Mesendoderm (in vitro differentiated cells): Measurements from ENCODE around the gene ERC2.

Source experiments
- DNase-seq: peaks from one replicate; pipeline ENCODE4 v3.0.0; 2013
- H2AK5ac ChIP-seq: 2 replicates; pipeline ENCODE4 v1.6.1; 2013; ENCODE audit warnings: low read length, inconsistent platforms
- H2BK120ac ChIP-seq: 2 replicates; pipeline ENCODE4 v1.6.1; 2013; ENCODE audit warnings: low read depth, mild to moderate bottlenecking, low read length, moderate library complexity, mixed read lengths
- H2BK15ac ChIP-seq: replicated peaks from 2 replicates; pipeline ENCODE4 v1.6.1; 2013; ENCODE audit warnings: low read depth, mild to moderate bottlenecking, moderate library complexity
- H2BK5ac ChIP-seq: 2 replicates; pipeline ENCODE4 v1.6.1; 2013; ENCODE audit warnings: low read length, inconsistent platforms
- H3K18ac ChIP-seq: 2 replicates; pipeline ENCODE4 v1.6.1; 2013; ENCODE audit warnings: mild to moderate bottlenecking, low read length, mixed read lengths
- H3K23ac ChIP-seq: one replicate; pipeline ENCODE4 v1.6.1; 2013; ENCODE audit warnings: low read length
- H3K27ac ChIP-seq: 2 replicates; pipeline ENCODE4 v1.5.1; 2013; ENCODE audit warnings: low read depth, mild to moderate bottlenecking, inconsistent platforms, low read length, moderate library complexity
- H3K27me3 ChIP-seq: 2 replicates; pipeline ENCODE4 v1.6.1; 2013; ENCODE audit warnings: low read length, control low read depth, mild to moderate bottlenecking, inconsistent platforms; ENCODE audit not compliant: insufficient read depth, poor library complexity
- H3K36me3 ChIP-seq: 2 replicates; pipeline ENCODE4 v1.6.1; 2013; ENCODE audit warnings: low read length, inconsistent platforms; ENCODE audit not compliant: control insufficient read depth, insufficient read depth
- H3K4ac ChIP-seq: one replicate; pipeline ENCODE4 v1.6.1; 2013; ENCODE audit warnings: low read depth, mild to moderate bottlenecking, low read length, moderate library complexity
- H3K4me1 ChIP-seq: 2 replicates; pipeline ENCODE4 v1.6.1; 2013; ENCODE audit warnings: low read depth, low read length, inconsistent platforms; ENCODE audit not compliant: control insufficient read depth
- H3K4me2 ChIP-seq: 2 replicates; pipeline ENCODE4 v1.6.1; 2013; ENCODE audit warnings: low read length
- H3K4me3 ChIP-seq: 2 replicates; pipeline ENCODE4 v1.5.1; 2013; ENCODE audit warnings: mild to moderate bottlenecking, low read length
- H3K56ac ChIP-seq: one replicate; pipeline ENCODE4 v1.6.1; 2013; ENCODE audit warnings: low read length
- H3K79me1 ChIP-seq: 2 replicates; pipeline ENCODE4 v1.6.1; 2013; ENCODE audit warnings: low read length, inconsistent platforms
- H3K79me2 ChIP-seq: 2 replicates; pipeline ENCODE4 v1.6.1; 2013; ENCODE audit warnings: mild to moderate bottlenecking, low read length; ENCODE audit not compliant: control insufficient read depth, insufficient read depth
- H3K9ac ChIP-seq: 2 replicates; pipeline ENCODE4 v1.6.1; 2013; ENCODE audit warnings: low read length, inconsistent platforms
- H4K5ac ChIP-seq: one replicate; pipeline ENCODE4 v1.6.1; 2013; ENCODE audit warnings: low read length
- H4K8ac ChIP-seq: one replicate; pipeline ENCODE4 v1.6.1; 2013; ENCODE audit warnings: low read depth, mild to moderate bottlenecking, control low read depth, low read length, moderate library complexity
- WGBS: extraction: QIAGEN DNeasy Blood & Tissue Kit; methylation state at CpG from one replicate; pipeline ENCODE4 v1.1.7; 2013; ENCODE audit warnings: low lambda C conversion rate, missing lambda C conversion rate; ENCODE audit not compliant: insufficient coverage; ENCODE audit errors: extremely low coverage; 5-methylcytosine and 5-hydroxymethylcytosine counted together

Gene ERC2

DNA sequence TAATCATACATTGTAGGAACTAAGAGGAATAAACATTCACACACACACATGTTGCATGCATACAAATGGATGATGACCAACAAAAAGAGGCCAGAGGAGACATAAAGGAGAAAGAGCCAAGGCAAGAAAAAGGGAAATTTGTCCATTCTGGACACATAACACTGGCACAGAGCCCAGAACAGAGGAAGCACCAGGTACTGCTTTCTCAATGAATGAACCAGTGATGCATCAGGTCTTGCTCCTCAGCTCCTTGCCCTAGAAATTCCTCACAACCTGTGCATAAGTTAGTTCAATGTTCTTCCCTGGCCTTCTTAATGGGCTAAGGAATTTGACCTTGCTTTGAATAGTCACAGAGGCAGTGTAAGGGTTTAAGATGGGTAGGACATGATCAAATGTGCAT is 270.3 kb downstream of the ERC2 start:
- H3K4ac ChIP-seq = no peak overlapping the region
- H3K4me3 ChIP-seq = no peak overlapping the region
- H3K79me1 ChIP-seq = no peaks in the 10 kb centered on the region
- no peak overlapping the region for H3K4me2 ChIP-seq
- H3K56ac ChIP-seq = no peak overlapping the region
- no peak overlapping the region for H2BK5ac ChIP-seq
- H2AK5ac ChIP-seq = no peak overlapping the region
- no peak overlapping the region for H3K23ac ChIP-seq
- no peak for DNase-seq
- no peak overlapping the region for H2BK15ac ChIP-seq
- H3K4me1 ChIP-seq = peaks cover 2% of the 10 kb centered on the region
- H3K27me3 ChIP-seq = no peaks in the 10 kb centered on the region
- no peak overlapping the region for H4K5ac ChIP-seq
- H3K36me3 ChIP-seq = no peaks in the 10 kb centered on the region
- H3K27ac ChIP-seq = no peak overlapping the region
- H3K18ac ChIP-seq = no peak overlapping the region
- no peak overlapping the region for H4K8ac ChIP-seq
- no peak overlapping the region for H3K9ac ChIP-seq
- H2BK120ac ChIP-seq = no peak overlapping the region
- no peaks in the 10 kb centered on the region for H3K79me2 ChIP-seq

DNA sequence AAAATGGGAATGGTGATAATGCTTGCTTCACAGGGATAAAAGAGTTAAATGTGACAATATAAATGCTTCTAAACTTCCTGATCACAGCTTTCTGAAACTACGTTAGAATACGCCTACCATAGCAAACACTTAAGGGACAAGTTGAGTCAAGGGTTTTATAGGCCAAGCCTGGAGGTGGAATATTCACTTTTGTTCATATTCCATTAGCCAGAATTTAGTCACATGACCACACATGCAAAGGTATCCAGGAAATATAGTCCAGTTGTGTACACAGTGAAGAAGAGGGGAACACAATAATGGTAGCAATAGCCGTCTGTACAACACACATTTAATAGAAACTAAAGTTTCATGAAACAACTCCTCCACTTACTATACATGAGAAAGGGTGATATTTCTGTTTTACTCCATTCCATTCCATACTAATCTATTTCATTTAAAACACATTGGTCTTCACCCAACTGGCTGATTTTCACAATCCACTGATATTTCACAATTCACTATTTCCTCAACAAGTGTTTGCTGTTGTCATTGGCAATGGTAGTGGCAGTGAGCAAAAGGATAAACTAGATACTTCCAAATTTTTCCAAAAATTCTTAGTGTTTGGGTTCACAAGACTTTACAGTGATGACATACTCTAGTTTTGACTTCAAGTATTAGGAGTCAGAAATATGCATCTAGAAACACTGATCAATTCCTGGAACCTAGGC is 270.9 kb downstream of the ERC2 start:
- Histone ChIP-seq H2AK5ac (no peak overlapping the region), H4K8ac (no peak overlapping the region), H3K56ac (no peak overlapping the region), H2BK15ac (no peak overlapping the region), H3K4me2 (no peak overlapping the region), H3K36me3 (no peaks in the 10 kb centered on the region), H2BK120ac (no peak overlapping the region), H2BK5ac (no peak overlapping the region), H4K5ac (no peak overlapping the region), H3K18ac (no peak overlapping the region), H3K9ac (no peak overlapping the region), H3K27ac (no peak overlapping the region), H3K23ac (no peak overlapping the region), H3K79me2 (no peaks in the 10 kb centered on the region), H3K27me3 (no peaks in the 10 kb centered on the region), H3K79me1 (no peaks in the 10 kb centered on the region), H3K4ac (no peak overlapping the region), H3K4me1 (peaks cover 2% of the 10 kb centered on the region), H3K4me3 (no peak overlapping the region)
- no CpG with 5 or more reads among the region's 3 CpGs for WGBS
- DNase-seq = no peak

GRCh38 chr3:56196700-56197099 is 271.6 kb downstream of the ERC2 start:
- Histone ChIP-seq H3K4me3 (no peak overlapping the region), H3K27me3 (no peaks in the 10 kb centered on the region), H3K4me2 (no peak overlapping the region), H2AK5ac (no peak overlapping the region), H3K18ac (no peak overlapping the region), H4K5ac (no peak overlapping the region), H3K4me1 (peaks cover 2% of the 10 kb centered on the region), H3K79me2 (no peaks in the 10 kb centered on the region), H4K8ac (no peak overlapping the region), H3K4ac (no peak overlapping the region), H3K56ac (no peak overlapping the region), H3K27ac (no peak overlapping the region), H3K23ac (no peak overlapping the region), H2BK5ac (no peak overlapping the region), H3K79me1 (no peaks in the 10 kb centered on the region), H3K9ac (no peak overlapping the region), H2BK120ac (no peak overlapping the region), H3K36me3 (no peaks in the 10 kb centered on the region), H2BK15ac (no peak overlapping the region)
- DNase-seq = no peak
- WGBS = no CpG with 5 or more reads among the region's 3 CpGs

DNA sequence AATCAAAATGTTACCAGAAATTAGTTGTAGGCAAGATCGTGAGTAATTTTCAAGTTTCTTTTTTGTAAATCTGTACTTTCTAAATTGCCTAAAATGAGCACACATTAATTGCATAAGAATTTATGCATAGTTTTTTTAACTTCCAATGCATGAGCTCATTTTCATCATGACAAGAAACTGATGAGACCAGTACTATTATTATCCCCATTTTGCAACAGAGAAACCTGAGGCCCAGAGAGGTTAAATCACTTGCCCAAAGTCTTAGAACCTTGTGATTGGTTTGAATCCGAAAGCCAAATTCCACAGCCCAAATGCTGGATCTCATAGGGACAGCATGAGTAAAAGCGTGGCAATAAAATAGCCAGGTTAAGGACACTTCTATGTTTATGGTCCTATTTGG is 274.7 kb downstream of the ERC2 start:
- H2BK15ac ChIP-seq = no peak overlapping the region
- no peak overlapping the region for H3K23ac ChIP-seq
- H3K79me2 ChIP-seq = no peaks in the 10 kb centered on the region
- H3K18ac ChIP-seq = no peak overlapping the region
- H3K56ac ChIP-seq = no peak overlapping the region
- H3K4me2 ChIP-seq = no peak overlapping the region
- H4K5ac ChIP-seq = no peak overlapping the region
- H3K4ac ChIP-seq = no peak overlapping the region
- H3K36me3 ChIP-seq = no peaks in the 10 kb centered on the region
- no peak overlapping the region for H3K9ac ChIP-seq
- H2AK5ac ChIP-seq = no peak overlapping the region
- no peak for DNase-seq
- no peak overlapping the region for H2BK120ac ChIP-seq
- peaks cover 2% of the 10 kb centered on the region for H3K4me1 ChIP-seq
- H3K27me3 ChIP-seq = no peaks in the 10 kb centered on the region
- no peaks in the 10 kb centered on the region for H3K79me1 ChIP-seq
- H2BK5ac ChIP-seq = no peak overlapping the region
- no peak overlapping the region for H3K27ac ChIP-seq
- no peak overlapping the region for H4K8ac ChIP-seq
- no peak overlapping the region for H3K4me3 ChIP-seq
- WGBS = no CpG with 5 or more reads among the region's 3 CpGs

DNA sequence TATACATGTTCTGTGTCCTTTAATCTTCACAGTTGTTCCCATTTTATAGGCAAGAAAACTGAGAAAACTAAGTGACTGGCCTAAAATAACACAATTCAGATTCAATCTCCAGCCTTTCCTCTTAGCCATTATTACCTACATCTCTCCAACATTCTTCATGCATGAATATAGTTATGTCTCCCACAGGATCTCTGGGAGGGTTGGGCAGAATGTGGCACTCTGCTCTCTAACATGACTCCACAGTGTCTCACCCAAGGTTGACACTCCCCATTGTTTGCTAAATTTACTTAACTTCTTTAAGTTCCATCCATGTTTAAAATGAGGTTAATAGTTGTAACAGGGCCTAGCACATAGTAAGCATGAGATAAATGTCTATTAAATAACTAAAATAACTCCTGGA is 276.3 kb downstream of the ERC2 start:
- H4K5ac ChIP-seq = no peak overlapping the region
- no peaks in the 10 kb centered on the region for H3K36me3 ChIP-seq
- no peak overlapping the region for H3K9ac ChIP-seq
- no peak overlapping the region for H3K56ac ChIP-seq
- H3K23ac ChIP-seq = no peak overlapping the region
- no peak for DNase-seq
- no peaks in the 10 kb centered on the region for H3K79me1 ChIP-seq
- H2BK15ac ChIP-seq = no peak overlapping the region
- no peak overlapping the region for H2BK5ac ChIP-seq
- no peak overlapping the region for H3K4ac ChIP-seq
- H3K4me2 ChIP-seq = no peak overlapping the region
- peaks cover 2% of the 10 kb centered on the region for H3K4me1 ChIP-seq
- H3K18ac ChIP-seq = no peak overlapping the region
- no peaks in the 10 kb centered on the region for H3K79me2 ChIP-seq
- H3K27me3 ChIP-seq = no peaks in the 10 kb centered on the region
- H2BK120ac ChIP-seq = no peak overlapping the region
- H4K8ac ChIP-seq = no peak overlapping the region
- no peak overlapping the region for H2AK5ac ChIP-seq
- no peak overlapping the region for H3K4me3 ChIP-seq
- no peak overlapping the region for H3K27ac ChIP-seq

DNA sequence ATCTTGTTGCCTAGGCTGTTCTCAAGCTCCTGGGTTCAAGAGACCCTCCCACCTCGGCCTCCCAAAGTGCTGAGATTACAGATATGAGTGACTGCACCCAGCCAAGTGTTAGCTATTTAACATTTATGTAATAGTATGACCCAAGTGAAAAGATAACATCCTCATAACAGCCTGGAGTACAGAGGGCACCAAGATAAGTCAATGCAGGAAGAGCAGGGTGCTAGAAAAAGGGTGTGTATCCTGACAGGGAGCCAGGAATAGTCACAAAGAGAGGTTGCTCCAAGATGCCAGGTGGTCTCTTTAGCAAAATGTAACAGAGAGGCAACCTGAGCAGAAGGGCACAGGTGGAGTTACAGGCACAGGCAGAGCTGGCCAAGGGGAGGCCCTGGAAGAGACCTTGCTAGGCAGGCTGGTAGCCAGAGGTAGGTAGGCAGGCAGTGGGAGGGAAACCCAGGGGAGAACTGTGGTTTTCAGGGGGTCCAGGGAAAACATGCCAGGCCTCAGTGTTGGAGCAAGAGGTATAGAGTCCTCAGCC is 277.4 kb downstream of the ERC2 start:
- H4K8ac ChIP-seq = no peak overlapping the region
- no peaks in the 10 kb centered on the region for H3K27me3 ChIP-seq
- no peak overlapping the region for H3K56ac ChIP-seq
- no peak overlapping the region for H2BK5ac ChIP-seq
- H3K23ac ChIP-seq = no peak overlapping the region
- H2AK5ac ChIP-seq = no peak overlapping the region
- no peak overlapping the region for H3K4me2 ChIP-seq
- H3K79me2 ChIP-seq = no peaks in the 10 kb centered on the region
- no peak for DNase-seq
- WGBS = no CpG with 5 or more reads among the region's 1 CpG
- no peak overlapping the region for H4K5ac ChIP-seq
- no peaks in the 10 kb centered on the region for H3K79me1 ChIP-seq
- H2BK15ac ChIP-seq = no peak overlapping the region
- no peak overlapping the region for H3K27ac ChIP-seq
- peaks cover under 1% of the 10 kb centered on the region for H3K4me1 ChIP-seq
- H3K4ac ChIP-seq = no peak overlapping the region
- no peak overlapping the region for H3K4me3 ChIP-seq
- H3K9ac ChIP-seq = no peak overlapping the region
- no peaks in the 10 kb centered on the region for H3K36me3 ChIP-seq
- H3K18ac ChIP-seq = no peak overlapping the region
- no peak overlapping the region for H2BK120ac ChIP-seq
